KMS-11 (cell line): ENCODE measurements around the gene SRPX.

Experiments
- H2AFZ ChIP-seq: fragments of 200-600 bp; sonication (generic); 2 replicates; pipeline ENCODE4 v1.6.1; 2016; ENCODE audit warnings: antibody characterized with exemption, mixed run types, low read depth
- H3K27ac ChIP-seq: fragments of 200-600 bp; sonication (generic); 2 replicates; pipeline ENCODE4 v1.6.1; 2016; ENCODE audit warnings: mild to moderate bottlenecking, mixed run types
- H3K27me3 ChIP-seq: fragments of 200-600 bp; sonication (generic); 2 replicates; pipeline ENCODE4 v1.6.1; 2017; ENCODE audit warnings: mild to moderate bottlenecking, low read depth, mixed run types, moderate library complexity; ENCODE audit not compliant: insufficient read depth
- H3K36me3 ChIP-seq: fragments of 200-600 bp; sonication (generic); 2 replicates; pipeline ENCODE4 v1.6.1; 2017; ENCODE audit warnings: mild to moderate bottlenecking, mixed run types; ENCODE audit not compliant: insufficient read depth
- H3K4me1 ChIP-seq: fragments of 200-600 bp; sonication (generic); 2 replicates; pipeline ENCODE4 v1.6.1; 2016; ENCODE audit warnings: mild to moderate bottlenecking, low read depth, mixed run types; ENCODE audit not compliant: poor library complexity, severe bottlenecking
- H3K4me2 ChIP-seq: fragments of 200-600 bp; sonication (generic); 2 replicates; pipeline ENCODE4 v1.7.0; 2016; ENCODE audit warnings: mild to moderate bottlenecking, mixed run types
- H3K4me3 ChIP-seq: fragments of 200-600 bp; sonication (generic); IDR thresholded peaks from 2 replicates; pipeline ENCODE4 v1.6.1; 2017; ENCODE audit warnings: low read depth, low read length, mixed read lengths; ENCODE audit not compliant: insufficient read depth
- H3K79me2 ChIP-seq: fragments of 200-600 bp; sonication (generic); 2 replicates; pipeline ENCODE4 v1.6.1; 2016; ENCODE audit warnings: low read depth, mixed run types; ENCODE audit not compliant: insufficient read depth
- H3K9ac ChIP-seq: fragments of 200-600 bp; sonication (generic); 2 replicates; pipeline ENCODE4 v1.6.1; 2016; ENCODE audit warnings: mild to moderate bottlenecking, mixed run types
- H4K20me1 ChIP-seq: fragments of 200-600 bp; sonication (generic); 2 replicates; pipeline ENCODE4 v1.6.1; 2016; ENCODE audit warnings: mild to moderate bottlenecking, mixed run types; ENCODE audit not compliant: insufficient read depth
- CTCF ChIP-seq: fragments of 200-600 bp; sonication (generic); conservative IDR thresholded peaks from 2 replicates; pipeline ENCODE4 v1.6.1; 2017; ENCODE audit warnings: low read depth, mild to moderate bottlenecking, antibody characterized with exemption, low read length, moderate library complexity, mixed read lengths

The SRPX gene

GRCh38 chrX:38124000-38124399, 96.7 kb downstream of the SRPX start:
- Histone ChIP-seq H3K27me3 (no peaks in the 10 kb centered on the region), H3K27ac (no peak overlapping the region), H2AFZ (no peak overlapping the region), H3K9ac (no peak overlapping the region), H3K4me2 (no peak overlapping the region), H3K4me1 (no peaks in the 10 kb centered on the region), H4K20me1 (no peaks in the 10 kb centered on the region), H3K36me3 (no peaks in the 10 kb centered on the region), H3K79me2 (no peaks in the 10 kb centered on the region), H3K4me3 (no peak overlapping the region)
- TF ChIP-seq CTCF: no peak

- no peaks in the 10 kb centered on the region for H3K79me2 ChIP-seq
- H3K4me1 ChIP-seq: peaks cover 44% of the 10 kb centered on the region
- H3K4me3 ChIP-seq: no peak overlapping the region
- H4K20me1 ChIP-seq: no peaks in the 10 kb centered on the region
- H3K27me3 ChIP-seq: no peaks in the 10 kb centered on the region
- no peaks in the 10 kb centered on the region for H3K36me3 ChIP-seq
- no peak for TF ChIP-seq CTCF
- no peak overlapping the region; the same call in 1 of the 2 replicates for H3K9ac ChIP-seq
- H3K27ac ChIP-seq: peak overlapping the region; percentile 40; the same call in 1 of the 2 replicates
- no peak overlapping the region for H2AFZ ChIP-seq
- peak overlapping the region; percentile 60; the same call in 1 of the 2 replicates for H3K4me2 ChIP-seq
These were observed 103.2 kb downstream of the SRPX start for GRCh38 chrX:38117485-38117884.

GRCh38 chrX:38116706-38117105, 104.0 kb downstream of the SRPX start:
- no peak for TF ChIP-seq CTCF
- H3K4me1 ChIP-seq: peaks cover 51% of the 10 kb centered on the region
- no peaks in the 10 kb centered on the region for H3K79me2 ChIP-seq
- H3K4me3 ChIP-seq: no peak overlapping the region
- peak overlapping the region; percentile 60; the same call in 1 of the 2 replicates for H3K4me2 ChIP-seq
- H3K9ac ChIP-seq: no peak overlapping the region; the same call in 1 of the 2 replicates
- H3K27me3 ChIP-seq: no peaks in the 10 kb centered on the region
- H4K20me1 ChIP-seq: no peaks in the 10 kb centered on the region
- H2AFZ ChIP-seq: no peak overlapping the region
- no peak overlapping the region; the same call in 1 of the 2 replicates for H3K27ac ChIP-seq
- H3K36me3 ChIP-seq: no peaks in the 10 kb centered on the region

- Histone ChIP-seq H4K20me1 (no peaks in the 10 kb centered on the region), H3K79me2 (no peaks in the 10 kb centered on the region), H3K4me1 (peaks cover 45% of the 10 kb centered on the region), H3K4me3 (no peak overlapping the region), H2AFZ (peak overlapping the region; percentile 27; the same call in 1 of the 2 replicates), H3K9ac (no peak overlapping the region), H3K27me3 (no peaks in the 10 kb centered on the region), H3K36me3 (no peaks in the 10 kb centered on the region), H3K27ac (peak overlapping the region; percentile 52; the same call in 1 of the 2 replicates), H3K4me2 (peak overlapping the region; percentile 66)
- no peak for TF ChIP-seq CTCF
These were observed 108.1 kb downstream of the SRPX start for GRCh38 chrX:38112566-38112965.
